ENCODE results near the gene PRPF31. TPM values are rescaled to one million over a fixed set of nuclear protein-coding genes. Genes with fewer than 3 reads are reported as not detected.

The PRPF31 gene
- polyA plus RNA-seq, 1 donor from 2014 or later = 76.6 TPM

DNA sequence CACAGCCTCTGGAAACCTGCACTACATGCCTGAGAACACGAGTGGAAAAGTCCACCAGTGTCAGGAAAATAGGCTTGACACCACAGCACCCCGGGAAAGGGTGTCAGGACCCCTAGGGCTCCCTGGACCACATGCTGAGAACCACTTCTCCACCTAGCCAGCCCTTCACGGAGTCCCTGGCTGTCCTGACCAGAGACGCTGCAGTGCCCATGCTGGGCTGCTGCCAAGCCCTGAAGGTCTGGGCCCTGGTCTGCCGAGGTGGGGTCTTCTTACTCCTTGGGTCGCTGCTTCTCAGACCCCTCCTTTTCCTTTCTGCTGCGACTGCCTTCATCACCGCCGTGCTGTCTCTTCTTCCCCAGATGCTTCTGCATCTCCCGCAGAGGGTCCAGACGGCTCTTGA, 40.9 kb downstream of the PRPF31 start:
- no peak overlapping the region for H3K4me2 ChIP-seq (ENCODE audit: low read length)
- H3K36me3 ChIP-seq (ENCODE audit: insufficient read depth, low read length) = no peaks in the 10 kb centered on the region
- H2AFZ ChIP-seq (ENCODE audit: low read depth, low read length) = no peak overlapping the region
- TF ChIP-seq SMC3 (conservative IDR thresholded peaks at IDR 0.05; ENCODE audit: poor library complexity) = no peak
- no peak for TF ChIP-seq MXI1 (conservative IDR thresholded peaks at IDR 0.05; ENCODE audit: poor library complexity, severe bottlenecking)
- TF ChIP-seq, protein P1, sequence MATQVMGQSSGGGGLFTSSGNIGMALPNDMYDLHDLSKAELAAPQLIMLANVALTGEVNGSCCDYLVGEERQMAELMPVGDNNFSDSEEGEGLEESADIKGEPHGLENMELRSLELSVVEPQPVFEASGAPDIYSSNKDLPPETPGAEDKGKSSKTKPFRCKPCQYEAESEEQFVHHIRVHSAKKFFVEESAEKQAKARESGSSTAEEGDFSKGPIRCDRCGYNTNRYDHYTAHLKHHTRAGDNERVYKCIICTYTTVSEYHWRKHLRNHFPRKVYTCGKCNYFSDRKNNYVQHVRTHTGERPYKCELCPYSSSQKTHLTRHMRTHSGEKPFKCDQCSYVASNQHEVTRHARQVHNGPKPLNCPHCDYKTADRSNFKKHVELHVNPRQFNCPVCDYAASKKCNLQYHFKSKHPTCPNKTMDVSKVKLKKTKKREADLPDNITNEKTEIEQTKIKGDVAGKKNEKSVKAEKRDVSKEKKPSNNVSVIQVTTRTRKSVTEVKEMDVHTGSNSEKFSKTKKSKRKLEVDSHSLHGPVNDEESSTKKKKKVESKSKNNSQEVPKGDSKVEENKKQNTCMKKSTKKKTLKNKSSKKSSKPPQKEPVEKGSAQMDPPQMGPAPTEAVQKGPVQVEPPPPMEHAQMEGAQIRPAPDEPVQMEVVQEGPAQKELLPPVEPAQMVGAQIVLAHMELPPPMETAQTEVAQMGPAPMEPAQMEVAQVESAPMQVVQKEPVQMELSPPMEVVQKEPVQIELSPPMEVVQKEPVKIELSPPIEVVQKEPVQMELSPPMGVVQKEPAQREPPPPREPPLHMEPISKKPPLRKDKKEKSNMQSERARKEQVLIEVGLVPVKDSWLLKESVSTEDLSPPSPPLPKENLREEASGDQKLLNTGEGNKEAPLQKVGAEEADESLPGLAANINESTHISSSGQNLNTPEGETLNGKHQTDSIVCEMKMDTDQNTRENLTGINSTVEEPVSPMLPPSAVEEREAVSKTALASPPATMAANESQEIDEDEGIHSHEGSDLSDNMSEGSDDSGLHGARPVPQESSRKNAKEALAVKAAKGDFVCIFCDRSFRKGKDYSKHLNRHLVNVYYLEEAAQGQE (IDR thresholded peaks at IDR 0.05; ENCODE audit: borderline replicate concordance) = no peak
- TF ChIP-seq EZH2 (IDR thresholded peaks at IDR 0.05; ENCODE audit: borderline replicate concordance, insufficient read depth, low read length, poor library complexity, severe bottlenecking) = no peak
- TF ChIP-seq POLR2AphosphoS5 (IDR thresholded peaks at IDR 0.05) = no peak
- TF ChIP-seq TAF1 (IDR thresholded peaks at IDR 0.05; ENCODE audit: low read depth) = no peak
- TF ChIP-seq EP300 (conservative IDR thresholded peaks at IDR 0.05; ENCODE audit: poor library complexity, severe bottlenecking) = no peak
- TF ChIP-seq RAD21 (conservative IDR thresholded peaks at IDR 0.05) = no peak
- TF ChIP-seq, protein P2, sequence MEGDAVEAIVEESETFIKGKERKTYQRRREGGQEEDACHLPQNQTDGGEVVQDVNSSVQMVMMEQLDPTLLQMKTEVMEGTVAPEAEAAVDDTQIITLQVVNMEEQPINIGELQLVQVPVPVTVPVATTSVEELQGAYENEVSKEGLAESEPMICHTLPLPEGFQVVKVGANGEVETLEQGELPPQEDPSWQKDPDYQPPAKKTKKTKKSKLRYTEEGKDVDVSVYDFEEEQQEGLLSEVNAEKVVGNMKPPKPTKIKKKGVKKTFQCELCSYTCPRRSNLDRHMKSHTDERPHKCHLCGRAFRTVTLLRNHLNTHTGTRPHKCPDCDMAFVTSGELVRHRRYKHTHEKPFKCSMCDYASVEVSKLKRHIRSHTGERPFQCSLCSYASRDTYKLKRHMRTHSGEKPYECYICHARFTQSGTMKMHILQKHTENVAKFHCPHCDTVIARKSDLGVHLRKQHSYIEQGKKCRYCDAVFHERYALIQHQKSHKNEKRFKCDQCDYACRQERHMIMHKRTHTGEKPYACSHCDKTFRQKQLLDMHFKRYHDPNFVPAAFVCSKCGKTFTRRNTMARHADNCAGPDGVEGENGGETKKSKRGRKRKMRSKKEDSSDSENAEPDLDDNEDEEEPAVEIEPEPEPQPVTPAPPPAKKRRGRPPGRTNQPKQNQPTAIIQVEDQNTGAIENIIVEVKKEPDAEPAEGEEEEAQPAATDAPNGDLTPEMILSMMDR (IDR thresholded peaks at IDR 0.05; ENCODE audit: poor library complexity, severe bottlenecking) = no peak
- H4K20me1 ChIP-seq (ENCODE audit: insufficient read depth) = no peaks in the 10 kb centered on the region
- peaks cover 9% of the 10 kb centered on the region for H3K79me2 ChIP-seq (replicated peaks; ENCODE audit: insufficient read depth, low read length)
- no peaks in the 10 kb centered on the region for H3K9me3 ChIP-seq (ENCODE audit: low read length)
- H3F3A ChIP-seq (ENCODE audit: insufficient read depth, low read length, poor library complexity, severe bottlenecking) = no peaks in the 10 kb centered on the region
- no peaks in the 10 kb centered on the region for H3K27me3 ChIP-seq (ENCODE audit: insufficient read depth, low read depth, low read length)
- H3K4me3 ChIP-seq (ENCODE audit: low read length) = no peak overlapping the region
- no peak overlapping the region for H3K9ac ChIP-seq (ENCODE audit: low read length)
- H3K9me2 ChIP-seq (ENCODE audit: insufficient read depth, low read length) = no peaks in the 10 kb centered on the region
- no peak overlapping the region for H3K27ac ChIP-seq (ENCODE audit: low read length)

DNA sequence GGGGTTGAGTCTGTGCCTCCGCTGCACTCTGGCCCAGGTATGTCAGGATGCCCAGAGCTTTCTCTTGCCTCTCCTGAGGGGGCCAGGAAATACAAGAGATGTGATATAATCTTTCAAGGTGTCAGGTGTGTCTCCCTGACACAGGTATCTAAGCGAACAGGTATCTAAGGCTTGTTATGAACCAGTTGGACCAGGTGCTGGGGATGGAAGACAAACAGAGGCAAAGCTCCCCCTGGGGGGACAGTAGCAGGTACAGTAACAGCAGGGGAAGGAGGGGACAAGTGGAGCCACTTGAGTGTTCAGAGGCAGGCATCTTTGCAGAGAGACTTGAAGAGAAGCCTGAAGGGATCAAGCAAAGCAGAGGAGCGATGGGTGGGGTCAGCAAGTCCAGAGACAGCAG, 41.4 kb downstream of the PRPF31 start:
- TF ChIP-seq POLR2AphosphoS5 (IDR thresholded peaks at IDR 0.05) (no peak), SMC3 (conservative IDR thresholded peaks at IDR 0.05; ENCODE audit: poor library complexity) (no peak), EP300 (conservative IDR thresholded peaks at IDR 0.05; ENCODE audit: poor library complexity, severe bottlenecking) (no peak), MXI1 (conservative IDR thresholded peaks at IDR 0.05; ENCODE audit: poor library complexity, severe bottlenecking) (no peak), EZH2 (IDR thresholded peaks at IDR 0.05; ENCODE audit: borderline replicate concordance, insufficient read depth, low read length, poor library complexity, severe bottlenecking) (no peak)
- TF ChIP-seq, protein P2 (IDR thresholded peaks at IDR 0.05; ENCODE audit: poor library complexity, severe bottlenecking) = no peak
- Histone ChIP-seq H2AFZ (ENCODE audit: low read depth, low read length) (no peak overlapping the region), H3K4me2 (ENCODE audit: low read length) (no peak overlapping the region), H3K4me3 (ENCODE audit: low read length) (no peak overlapping the region), H3K36me3 (ENCODE audit: insufficient read depth, low read length) (no peaks in the 10 kb centered on the region), H3K9ac (ENCODE audit: low read length) (no peak overlapping the region), H4K20me1 (ENCODE audit: insufficient read depth) (no peaks in the 10 kb centered on the region), H3F3A (ENCODE audit: insufficient read depth, low read length, poor library complexity, severe bottlenecking) (no peaks in the 10 kb centered on the region), H3K27ac (ENCODE audit: low read length) (no peak overlapping the region), H3K9me2 (ENCODE audit: insufficient read depth, low read length) (no peaks in the 10 kb centered on the region), H3K79me2 (replicated peaks; ENCODE audit: insufficient read depth, low read length) (peaks cover 9% of the 10 kb centered on the region), H3K27me3 (ENCODE audit: insufficient read depth, low read depth, low read length) (no peaks in the 10 kb centered on the region), H3K9me3 (ENCODE audit: low read length) (no peaks in the 10 kb centered on the region)

Measured in neural cell (in vitro differentiated cells).